Measurements from ENCODE around the gene DTNBP1.

- TF ChIP-seq, protein P1, sequence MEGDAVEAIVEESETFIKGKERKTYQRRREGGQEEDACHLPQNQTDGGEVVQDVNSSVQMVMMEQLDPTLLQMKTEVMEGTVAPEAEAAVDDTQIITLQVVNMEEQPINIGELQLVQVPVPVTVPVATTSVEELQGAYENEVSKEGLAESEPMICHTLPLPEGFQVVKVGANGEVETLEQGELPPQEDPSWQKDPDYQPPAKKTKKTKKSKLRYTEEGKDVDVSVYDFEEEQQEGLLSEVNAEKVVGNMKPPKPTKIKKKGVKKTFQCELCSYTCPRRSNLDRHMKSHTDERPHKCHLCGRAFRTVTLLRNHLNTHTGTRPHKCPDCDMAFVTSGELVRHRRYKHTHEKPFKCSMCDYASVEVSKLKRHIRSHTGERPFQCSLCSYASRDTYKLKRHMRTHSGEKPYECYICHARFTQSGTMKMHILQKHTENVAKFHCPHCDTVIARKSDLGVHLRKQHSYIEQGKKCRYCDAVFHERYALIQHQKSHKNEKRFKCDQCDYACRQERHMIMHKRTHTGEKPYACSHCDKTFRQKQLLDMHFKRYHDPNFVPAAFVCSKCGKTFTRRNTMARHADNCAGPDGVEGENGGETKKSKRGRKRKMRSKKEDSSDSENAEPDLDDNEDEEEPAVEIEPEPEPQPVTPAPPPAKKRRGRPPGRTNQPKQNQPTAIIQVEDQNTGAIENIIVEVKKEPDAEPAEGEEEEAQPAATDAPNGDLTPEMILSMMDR (IDR thresholded peaks at IDR 0.05): no peak
- no peak for TF ChIP-seq POLR2AphosphoS5 (IDR thresholded peaks at IDR 0.05)
Measured at GRCh38 chr6:15689586-15690482, 27.0 kb upstream of the DTNBP1 start.

All from breast epithelium (tissue), 3 donors.